Effector memory CD4-positive, alpha-beta T cell (primary cell): ENCODE measurements around the gene ZBTB9.
"Not testable (repeated sequence)": the region's sequence is repeated elsewhere in the genome, so short reads cannot be mapped to it uniquely, and the experiment has no call there.

Experiments
- DNase-seq, 3 donors: peaks; one replicate each; pipeline ENCODE4 v3.0.0-alpha.2; 2020
- H3K27ac ChIP-seq: 2 replicates; pipeline ENCODE4 v1.7.0; 2013; ENCODE audit warnings: mild to moderate bottlenecking, low read length, moderate library complexity; ENCODE audit not compliant: insufficient read depth, poor library complexity, severe bottlenecking
- H3K27me3 ChIP-seq: replicated peaks from 2 replicates; pipeline ENCODE4 v1.7.0; 2013; ENCODE audit warnings: mild to moderate bottlenecking, low read length; ENCODE audit not compliant: insufficient read depth, control insufficient read depth, poor library complexity, severe bottlenecking
- H3K36me3 ChIP-seq: 2 replicates; pipeline ENCODE4 v1.7.0; 2013; ENCODE audit warnings: mild to moderate bottlenecking, low read length, moderate library complexity; ENCODE audit not compliant: control insufficient read depth, insufficient read depth
- H3K4me1 ChIP-seq: 2 replicates; pipeline ENCODE4 v1.7.0; 2013; ENCODE audit warnings: low read length, mild to moderate bottlenecking; ENCODE audit not compliant: control insufficient read depth, insufficient read depth, poor library complexity, severe bottlenecking
- H3K4me3 ChIP-seq: 2 replicates; pipeline ENCODE4 v1.7.0; 2013; ENCODE audit warnings: low read length, low read depth, mild to moderate bottlenecking; ENCODE audit not compliant: insufficient read depth, poor library complexity, severe bottlenecking
- H3K9me3 ChIP-seq: 2 replicates; pipeline ENCODE4 v1.7.0; 2013; ENCODE audit warnings: mild to moderate bottlenecking, low read length, moderate library complexity; ENCODE audit not compliant: control insufficient read depth

Gene ZBTB9

DNA sequence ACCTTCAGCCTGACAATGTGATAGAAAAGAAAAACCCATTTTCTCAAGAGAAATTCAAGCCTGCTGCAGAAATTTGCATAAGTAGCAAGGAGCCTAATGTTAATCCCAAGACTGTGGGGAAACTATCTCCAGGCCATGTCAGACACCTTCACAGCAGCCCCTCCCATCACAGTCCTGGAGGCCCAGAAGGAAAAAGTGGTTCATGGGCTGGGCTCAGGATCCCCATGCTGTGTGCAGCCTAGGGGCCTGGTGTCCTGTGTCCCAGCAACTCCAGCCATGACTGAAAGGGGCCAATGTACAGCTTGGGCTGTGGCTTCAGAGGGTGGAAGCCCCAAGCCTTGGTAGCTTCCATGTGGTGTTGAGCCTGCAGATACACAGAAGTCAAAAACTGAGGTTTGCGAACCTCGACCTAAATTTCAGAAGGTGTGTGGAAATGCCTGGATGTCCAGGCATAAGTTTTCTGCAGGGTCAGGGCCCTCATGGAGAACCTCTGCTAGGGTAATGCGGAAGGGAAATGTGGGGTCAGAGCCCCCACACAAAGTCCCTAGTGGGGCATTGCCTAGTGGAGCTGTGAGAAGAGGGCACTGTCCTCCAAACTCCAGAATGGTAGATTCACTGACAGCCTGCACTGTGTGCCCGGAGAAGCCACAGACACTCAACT lies 11.8 kb downstream of the ZBTB9 start:
- H3K27ac ChIP-seq = no peak overlapping the region
- DNase-seq = no peak
- no peaks in the 10 kb centered on the region for H3K36me3 ChIP-seq
- no peaks in the 10 kb centered on the region for H3K27me3 ChIP-seq
- H3K9me3 ChIP-seq = no peaks in the 10 kb centered on the region
- H3K4me1 ChIP-seq = no peaks in the 10 kb centered on the region
- no peak overlapping the region for H3K4me3 ChIP-seq

DNA sequence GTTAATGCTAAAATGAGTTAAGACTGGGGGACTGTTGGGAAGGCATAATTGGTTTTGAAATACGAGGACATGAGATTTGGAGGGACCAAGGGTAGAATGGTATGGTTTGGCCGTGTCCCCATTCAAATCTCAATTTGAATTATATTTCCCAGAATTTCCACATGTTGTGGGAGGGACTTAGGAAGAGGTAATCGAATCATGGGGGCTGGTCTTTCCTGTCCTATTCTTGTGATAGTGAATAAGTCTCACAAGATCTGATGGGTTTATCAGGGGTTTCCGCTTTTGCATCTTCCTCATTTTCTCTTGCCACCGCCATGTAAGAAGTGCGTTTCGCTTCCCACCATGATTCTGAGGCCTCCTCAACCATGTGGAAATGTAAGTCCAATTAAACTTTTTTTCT lies 12.7 kb downstream of the ZBTB9 start:
- H3K4me3 ChIP-seq = no peak overlapping the region
- H3K27me3 ChIP-seq = no peaks in the 10 kb centered on the region
- no peaks in the 10 kb centered on the region for H3K36me3 ChIP-seq
- DNase-seq = no peak
- H3K9me3 ChIP-seq = no peaks in the 10 kb centered on the region
- no peak overlapping the region for H3K27ac ChIP-seq
- no peaks in the 10 kb centered on the region for H3K4me1 ChIP-seq

GRCh38 chr6:33469661-33470060 lies 15.3 kb downstream of the ZBTB9 start:
- DNase-seq = no peak
- Histone ChIP-seq H3K27me3 (no peaks in the 10 kb centered on the region), H3K4me1 (no peaks in the 10 kb centered on the region), H3K9me3 (no peaks in the 10 kb centered on the region), H3K36me3 (no peaks in the 10 kb centered on the region), H3K27ac (no peak overlapping the region), H3K4me3 (no peak overlapping the region)

DNA sequence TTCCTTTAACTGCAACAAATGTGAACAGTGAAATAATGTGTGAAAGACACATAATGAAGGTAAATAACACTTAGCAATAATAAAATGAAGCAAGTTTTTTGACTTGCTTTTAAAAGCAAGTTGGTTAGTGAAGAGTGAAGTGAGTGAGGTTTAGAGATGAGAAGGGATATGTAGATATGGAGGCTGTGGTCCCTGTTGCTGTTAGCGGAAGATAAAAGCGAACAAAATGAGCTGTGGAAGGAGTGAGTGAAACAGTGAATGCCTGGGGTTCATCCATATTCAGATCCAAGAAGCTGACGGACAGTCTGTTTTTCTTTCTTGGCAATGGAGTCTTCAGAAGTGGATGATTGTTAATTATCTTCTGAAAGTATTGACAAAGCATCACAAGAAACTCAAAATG lies 23.5 kb downstream of the ZBTB9 start:
- Histone ChIP-seq H3K9me3 (no peaks in the 10 kb centered on the region), H3K27ac (no peak overlapping the region), H3K4me1 (no peaks in the 10 kb centered on the region), H3K27me3 (no peaks in the 10 kb centered on the region), H3K36me3 (no peaks in the 10 kb centered on the region), H3K4me3 (no peak overlapping the region)
- DNase-seq = no peak

DNA sequence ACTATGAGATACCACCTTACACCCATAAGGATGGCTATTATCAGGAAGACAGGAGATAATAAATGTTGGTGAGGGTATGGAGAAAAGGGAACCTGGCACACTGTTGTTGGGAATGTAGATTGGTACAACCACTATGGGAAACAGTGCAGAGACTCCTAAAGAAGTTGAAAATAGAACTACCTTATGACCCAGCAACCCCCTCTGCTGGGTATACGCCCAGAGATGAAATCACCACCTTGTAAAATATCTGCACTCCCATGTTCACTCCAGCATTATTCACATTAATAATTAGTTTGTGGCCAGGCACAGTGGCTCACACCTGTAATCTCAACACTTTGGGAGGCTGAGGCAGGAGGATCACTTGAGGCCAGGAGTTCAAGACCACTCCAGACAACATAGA lies 26.8 kb downstream of the ZBTB9 start:
- Histone ChIP-seq H3K27ac (no peak overlapping the region), H3K9me3 (no peaks in the 10 kb centered on the region), H3K27me3 (no peaks in the 10 kb centered on the region), H3K4me1 (no peaks in the 10 kb centered on the region), H3K4me3 (no peak overlapping the region), H3K36me3 (no peaks in the 10 kb centered on the region)
- DNase-seq = no peak

GRCh38 chr6:33482620-33483019 lies 28.2 kb downstream of the ZBTB9 start:
- H3K27me3 ChIP-seq, H3K36me3 ChIP-seq, H3K4me3 ChIP-seq, H3K9me3 ChIP-seq, H3K4me1 ChIP-seq, H3K27ac ChIP-seq, DNase-seq: not testable (repeated sequence)

DNA sequence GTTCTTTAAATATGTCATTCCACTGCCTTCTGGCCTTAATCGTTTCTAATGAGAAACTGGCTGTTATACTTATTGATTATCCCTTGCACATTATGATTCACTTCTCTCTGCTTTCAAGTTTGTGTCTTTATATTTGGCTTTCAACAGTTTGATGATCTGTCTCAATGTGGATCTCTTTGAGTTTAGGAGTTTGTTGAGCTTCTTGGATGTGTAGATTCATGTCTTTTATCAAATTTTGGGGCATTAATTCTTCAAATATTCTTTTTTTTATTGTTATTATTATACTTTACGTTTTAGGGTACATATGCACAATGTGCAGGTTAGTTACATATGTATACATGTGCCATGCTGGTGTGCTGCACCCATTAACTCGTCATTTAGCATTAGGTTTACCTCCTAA lies 29.3 kb downstream of the ZBTB9 start:
- DNase-seq = no peak

GRCh38 chr6:33484673-33485262 lies 30.4 kb downstream of the ZBTB9 start:
- H3K4me1 ChIP-seq, H3K36me3 ChIP-seq, H3K4me3 ChIP-seq, H3K27me3 ChIP-seq, H3K9me3 ChIP-seq, H3K27ac ChIP-seq, DNase-seq: not testable (repeated sequence)

More for the DNA sequence above, 29.3 kb downstream of the ZBTB9 start:
- H3K4me1 ChIP-seq = no peaks in the 10 kb centered on the region
- no peak overlapping the region for H3K4me3 ChIP-seq
- no peaks in the 10 kb centered on the region for H3K36me3 ChIP-seq
- H3K27me3 ChIP-seq = no peaks in the 10 kb centered on the region
- H3K27ac ChIP-seq = no peak overlapping the region
- no peaks in the 10 kb centered on the region for H3K9me3 ChIP-seq

DNA sequence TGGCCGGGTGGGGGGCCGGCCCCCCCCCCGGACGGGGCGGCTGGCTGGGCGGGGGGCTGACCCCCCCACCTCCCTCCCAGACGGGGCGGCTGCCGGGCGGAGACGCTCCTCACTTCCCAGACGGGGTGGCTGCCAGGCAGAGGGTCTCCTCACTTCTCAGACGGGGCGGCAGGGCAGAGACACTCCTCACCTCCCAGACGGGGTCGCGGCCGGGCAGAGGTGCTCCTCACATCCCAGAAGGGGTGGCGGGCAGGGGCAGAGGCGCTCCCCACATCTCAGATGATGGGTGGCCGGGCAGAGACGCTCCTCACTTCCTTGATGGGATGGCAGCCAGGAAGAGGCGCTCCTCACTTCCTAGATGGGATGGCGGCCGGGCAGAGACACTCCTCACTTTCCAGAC lies 31.3 kb downstream of the ZBTB9 start:
- not testable (repeated sequence) for H3K4me1 ChIP-seq, H3K27ac ChIP-seq, H3K36me3 ChIP-seq, DNase-seq, H3K27me3 ChIP-seq, H3K9me3 ChIP-seq, H3K4me3 ChIP-seq

- Histone ChIP-seq H3K27ac (no peak overlapping the region), H3K9me3 (no peaks in the 10 kb centered on the region), H3K27me3 (no peaks in the 10 kb centered on the region), H3K4me3 (no peak overlapping the region), H3K4me1 (no peaks in the 10 kb centered on the region), H3K36me3 (no peaks in the 10 kb centered on the region)
- DNase-seq = no peak
These were observed 34.0 kb downstream of the ZBTB9 start for GRCh38 chr6:33488339-33488738.
